ENCODE measurements around the gene IPPK. TPM values are rescaled to one million over a fixed set of nuclear protein-coding genes. Genes with fewer than 3 reads are reported as not detected.

Gene IPPK
- total RNA-seq, 3 donors from 2014 or later: 5.8 to 22.8 (median 12.1) TPM

DNA sequence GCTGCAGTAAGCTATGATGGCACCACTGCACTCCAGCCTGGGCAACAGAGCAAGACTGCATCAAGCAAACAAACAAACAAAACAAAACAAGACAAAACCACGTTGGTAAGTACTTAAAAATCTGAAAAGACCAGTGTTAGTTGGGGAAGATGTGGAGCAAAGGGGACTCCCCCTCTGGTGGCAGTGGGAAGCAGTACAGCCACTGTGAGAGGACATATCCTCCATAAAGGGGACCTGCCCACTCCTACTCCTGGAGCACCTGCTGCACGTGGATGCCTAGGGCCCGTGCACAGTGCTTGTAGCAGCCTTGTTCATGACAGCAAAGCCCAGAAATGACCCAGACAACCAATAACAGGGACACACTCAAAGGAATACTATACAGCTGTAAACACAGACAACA is 17.0 kb upstream of the IPPK start:
- intact Hi-C loops (cut with DNase I; ENCODE audit: low total_unique reads): no loop called here
- Histone ChIP-seq H3K27ac (no peak overlapping the region), H3K27me3 (no peaks in the 10 kb centered on the region), H3K36me3 (no peaks in the 10 kb centered on the region), H3K4me1 (no peaks in the 10 kb centered on the region), H3K9me3 (peaks cover 12 to 25% of the 10 kb centered on the region in 2 donors), H3K4me3 (no peak overlapping the region)
- no peak for TF ChIP-seq POLR2A (IDR thresholded peaks at IDR 0.05)
- TF ChIP-seq, protein P1, sequence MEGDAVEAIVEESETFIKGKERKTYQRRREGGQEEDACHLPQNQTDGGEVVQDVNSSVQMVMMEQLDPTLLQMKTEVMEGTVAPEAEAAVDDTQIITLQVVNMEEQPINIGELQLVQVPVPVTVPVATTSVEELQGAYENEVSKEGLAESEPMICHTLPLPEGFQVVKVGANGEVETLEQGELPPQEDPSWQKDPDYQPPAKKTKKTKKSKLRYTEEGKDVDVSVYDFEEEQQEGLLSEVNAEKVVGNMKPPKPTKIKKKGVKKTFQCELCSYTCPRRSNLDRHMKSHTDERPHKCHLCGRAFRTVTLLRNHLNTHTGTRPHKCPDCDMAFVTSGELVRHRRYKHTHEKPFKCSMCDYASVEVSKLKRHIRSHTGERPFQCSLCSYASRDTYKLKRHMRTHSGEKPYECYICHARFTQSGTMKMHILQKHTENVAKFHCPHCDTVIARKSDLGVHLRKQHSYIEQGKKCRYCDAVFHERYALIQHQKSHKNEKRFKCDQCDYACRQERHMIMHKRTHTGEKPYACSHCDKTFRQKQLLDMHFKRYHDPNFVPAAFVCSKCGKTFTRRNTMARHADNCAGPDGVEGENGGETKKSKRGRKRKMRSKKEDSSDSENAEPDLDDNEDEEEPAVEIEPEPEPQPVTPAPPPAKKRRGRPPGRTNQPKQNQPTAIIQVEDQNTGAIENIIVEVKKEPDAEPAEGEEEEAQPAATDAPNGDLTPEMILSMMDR (IDR thresholded peaks at IDR 0.05): no peak
- TF ChIP-seq POLR2AphosphoS5 (IDR thresholded peaks at IDR 0.05): no peak
- no peak for DNase-seq (ENCODE audit: low spot score in 2 of 2)

DNA sequence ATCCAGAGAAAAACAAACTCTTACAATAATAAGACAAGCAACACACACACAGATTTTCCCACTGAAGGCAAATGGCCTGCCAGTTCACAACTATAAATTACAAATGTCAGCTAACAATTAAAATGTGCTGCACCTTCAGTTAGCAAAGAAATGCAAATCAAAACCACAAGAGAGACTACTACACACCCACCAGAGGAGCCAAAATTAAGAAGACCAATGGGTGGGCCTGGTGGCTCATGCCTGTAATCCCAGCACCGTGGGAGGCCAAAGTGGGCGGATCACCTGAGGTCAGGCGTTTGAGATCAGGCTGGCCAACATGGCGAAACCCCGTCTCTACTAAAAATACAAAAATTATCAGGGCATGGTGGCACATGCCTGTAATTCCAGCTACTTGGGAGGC is 15.1 kb upstream of the IPPK start:
- no peak for DNase-seq (ENCODE audit: low spot score in 2 of 2)
- peaks cover 5 to 6% of the 10 kb centered on the region in 2 donors for H3K9me3 ChIP-seq

DNA sequence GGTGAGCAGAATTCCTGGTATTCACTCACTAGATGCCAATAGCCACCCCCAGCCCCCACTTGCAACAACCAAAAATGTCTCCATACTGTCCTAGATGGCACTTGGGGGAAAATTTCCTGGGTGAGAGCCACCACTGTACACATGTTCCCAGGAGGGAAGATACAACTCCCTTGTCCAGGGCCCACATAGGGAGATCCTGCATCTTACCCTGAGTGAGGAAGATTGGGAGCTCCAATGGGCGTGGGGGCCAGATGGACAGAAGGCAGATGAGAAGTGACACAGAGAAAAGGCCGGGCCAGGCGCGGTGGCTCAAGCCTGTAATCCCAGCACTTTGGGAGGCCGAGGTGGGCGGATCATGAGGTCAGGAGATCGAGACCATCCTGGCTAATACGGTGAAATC is 12.3 kb upstream of the IPPK start:
- TF ChIP-seq POLR2AphosphoS5 (IDR thresholded peaks at IDR 0.05): no peak
- TF ChIP-seq POLR2A (IDR thresholded peaks at IDR 0.05): no peak
- TF ChIP-seq, protein P1 (IDR thresholded peaks at IDR 0.05): no peak

More for the DNA sequence above, 15.1 kb upstream of the IPPK start:
- TF ChIP-seq, protein P1 (IDR thresholded peaks at IDR 0.05): no peak
- TF ChIP-seq POLR2AphosphoS5 (IDR thresholded peaks at IDR 0.05) (no peak), POLR2A (IDR thresholded peaks at IDR 0.05) (no peak)
- Histone ChIP-seq H3K27me3 (no peaks in the 10 kb centered on the region), H3K27ac (no peak overlapping the region), H3K4me1 (no peaks in the 10 kb centered on the region), H3K36me3 (no peaks in the 10 kb centered on the region), H3K4me3 (no peak overlapping the region)
- intact Hi-C loops (cut with DNase I; ENCODE audit: low total_unique reads): no loop called here

DNA sequence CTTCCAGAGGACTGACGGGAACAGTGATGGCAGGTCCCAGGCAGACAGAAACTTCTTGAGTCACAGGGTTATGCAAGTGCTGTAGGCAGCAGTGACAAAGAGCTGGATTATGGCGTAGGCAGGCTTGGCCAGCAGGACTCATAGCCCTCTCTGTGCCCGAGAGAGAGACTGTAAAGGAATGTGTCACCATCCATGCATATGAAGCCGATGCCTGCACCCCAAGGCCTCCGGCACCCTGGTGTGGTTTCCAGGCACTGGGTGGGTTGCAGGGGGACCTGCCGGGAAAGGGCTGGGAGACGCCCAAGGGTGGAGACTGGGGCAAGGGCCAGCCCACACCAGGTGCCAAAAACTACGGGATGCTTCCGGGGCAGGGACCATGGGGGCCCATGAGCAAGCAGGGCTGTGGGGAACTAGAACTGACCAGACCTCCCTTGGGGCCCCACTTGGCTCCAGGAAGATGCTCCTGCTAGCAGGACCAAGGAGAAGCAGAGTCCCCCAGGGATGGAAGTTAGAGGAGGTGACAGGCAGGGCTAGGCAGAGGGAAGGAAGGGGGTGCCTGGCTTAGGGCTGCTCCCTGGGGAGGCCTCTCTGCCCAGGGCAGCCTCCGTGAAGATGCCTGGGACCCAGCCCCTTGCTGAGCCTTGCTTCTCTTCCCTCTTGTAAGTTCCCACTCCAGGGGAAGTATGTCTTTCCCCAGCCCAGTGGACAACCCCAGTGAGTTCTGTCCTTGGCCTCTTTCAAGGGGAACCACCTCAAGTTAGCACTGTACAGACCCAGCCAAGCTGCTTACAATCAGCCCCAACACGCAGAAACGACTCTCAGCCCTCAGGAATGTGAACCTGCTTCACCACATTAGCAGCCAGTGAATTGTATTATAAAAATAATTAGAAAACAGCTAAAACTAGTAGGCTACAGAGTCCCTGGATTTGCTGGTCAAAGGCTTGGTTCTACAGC is 10.5 kb upstream of the IPPK start:
- DNase-seq (ENCODE audit: low spot score in 2 of 2): no peak
- no peaks in the 10 kb centered on the region for H3K36me3 ChIP-seq
- no peak overlapping the region for H3K27ac ChIP-seq
- no peaks in the 10 kb centered on the region for H3K9me3 ChIP-seq
- intact Hi-C loops (cut with DNase I; ENCODE audit: low total_unique reads): no loop called here
- H3K4me3 ChIP-seq: no peak overlapping the region
- no peaks in the 10 kb centered on the region for H3K27me3 ChIP-seq
- no peaks in the 10 kb centered on the region for H3K4me1 ChIP-seq
- TF ChIP-seq, protein P1 (IDR thresholded peaks at IDR 0.05): no peak
- no peak for TF ChIP-seq POLR2A (IDR thresholded peaks at IDR 0.05)
- no peak for TF ChIP-seq POLR2AphosphoS5 (IDR thresholded peaks at IDR 0.05)

More for the DNA sequence above, 12.3 kb upstream of the IPPK start:
- no peak for DNase-seq (ENCODE audit: low spot score in 2 of 2)
- Histone ChIP-seq H3K27me3 (no peaks in the 10 kb centered on the region), H3K4me3 (no peak overlapping the region), H3K36me3 (no peaks in the 10 kb centered on the region), H3K4me1 (no peaks in the 10 kb centered on the region), H3K27ac (no peak overlapping the region), H3K9me3 (no peaks in the 10 kb centered on the region)
- intact Hi-C loops (cut with DNase I; ENCODE audit: low total_unique reads): no loop called here
